ENCODE results near the gene LPO.

DNA sequence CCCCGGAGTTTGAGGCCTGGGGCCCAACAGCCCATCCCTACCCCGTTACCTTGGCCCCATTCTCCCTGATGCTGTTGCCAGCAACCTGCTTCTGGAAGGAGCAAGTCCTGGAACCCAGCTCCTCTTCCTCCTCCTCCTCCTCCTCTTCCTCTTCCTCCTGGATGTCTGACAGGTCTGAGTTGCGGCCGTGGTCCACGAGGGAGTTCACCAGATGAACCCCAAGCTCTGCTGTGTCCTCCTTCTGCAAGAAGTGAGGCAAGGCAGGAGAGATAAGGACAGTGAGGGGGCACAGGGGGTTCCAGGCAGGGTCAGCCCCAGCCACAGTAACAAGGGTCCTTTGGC, 71.5 kb downstream of the LPO start:
- TF ChIP-seq, protein P1, sequence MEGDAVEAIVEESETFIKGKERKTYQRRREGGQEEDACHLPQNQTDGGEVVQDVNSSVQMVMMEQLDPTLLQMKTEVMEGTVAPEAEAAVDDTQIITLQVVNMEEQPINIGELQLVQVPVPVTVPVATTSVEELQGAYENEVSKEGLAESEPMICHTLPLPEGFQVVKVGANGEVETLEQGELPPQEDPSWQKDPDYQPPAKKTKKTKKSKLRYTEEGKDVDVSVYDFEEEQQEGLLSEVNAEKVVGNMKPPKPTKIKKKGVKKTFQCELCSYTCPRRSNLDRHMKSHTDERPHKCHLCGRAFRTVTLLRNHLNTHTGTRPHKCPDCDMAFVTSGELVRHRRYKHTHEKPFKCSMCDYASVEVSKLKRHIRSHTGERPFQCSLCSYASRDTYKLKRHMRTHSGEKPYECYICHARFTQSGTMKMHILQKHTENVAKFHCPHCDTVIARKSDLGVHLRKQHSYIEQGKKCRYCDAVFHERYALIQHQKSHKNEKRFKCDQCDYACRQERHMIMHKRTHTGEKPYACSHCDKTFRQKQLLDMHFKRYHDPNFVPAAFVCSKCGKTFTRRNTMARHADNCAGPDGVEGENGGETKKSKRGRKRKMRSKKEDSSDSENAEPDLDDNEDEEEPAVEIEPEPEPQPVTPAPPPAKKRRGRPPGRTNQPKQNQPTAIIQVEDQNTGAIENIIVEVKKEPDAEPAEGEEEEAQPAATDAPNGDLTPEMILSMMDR (IDR thresholded peaks at IDR 0.05), result no peak
- TF ChIP-seq POLR2A (IDR thresholded peaks at IDR 0.05) (no peak), EP300 (IDR thresholded peaks at IDR 0.05) (no peak), POLR2AphosphoS5 (IDR thresholded peaks at IDR 0.05) (no peak)
